ENCODE results near the gene WDR73.

DNA sequence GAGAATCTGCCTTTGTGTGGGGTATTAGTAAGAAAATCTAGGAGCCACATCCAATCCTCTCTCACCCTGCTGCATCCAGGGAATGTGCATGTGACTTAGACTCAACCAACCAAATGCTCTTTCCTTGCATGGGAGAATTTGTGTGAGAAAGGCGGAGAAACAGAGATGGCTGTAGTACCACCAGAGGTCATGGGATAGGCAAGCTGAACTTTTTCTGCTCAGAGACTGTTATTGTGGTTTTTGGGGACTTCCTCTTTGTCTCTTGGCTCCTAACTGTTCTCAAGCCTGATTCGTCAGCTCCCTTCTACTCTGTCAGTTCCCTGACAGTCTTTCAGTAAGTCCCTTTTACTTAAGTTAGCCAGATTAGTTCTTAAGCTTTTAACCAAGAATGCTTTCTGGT, 55.8 kb downstream of the WDR73 start:
- TF ChIP-seq POLR2A (IDR thresholded peaks at IDR 0.05): no peak
- TF ChIP-seq, protein P1, sequence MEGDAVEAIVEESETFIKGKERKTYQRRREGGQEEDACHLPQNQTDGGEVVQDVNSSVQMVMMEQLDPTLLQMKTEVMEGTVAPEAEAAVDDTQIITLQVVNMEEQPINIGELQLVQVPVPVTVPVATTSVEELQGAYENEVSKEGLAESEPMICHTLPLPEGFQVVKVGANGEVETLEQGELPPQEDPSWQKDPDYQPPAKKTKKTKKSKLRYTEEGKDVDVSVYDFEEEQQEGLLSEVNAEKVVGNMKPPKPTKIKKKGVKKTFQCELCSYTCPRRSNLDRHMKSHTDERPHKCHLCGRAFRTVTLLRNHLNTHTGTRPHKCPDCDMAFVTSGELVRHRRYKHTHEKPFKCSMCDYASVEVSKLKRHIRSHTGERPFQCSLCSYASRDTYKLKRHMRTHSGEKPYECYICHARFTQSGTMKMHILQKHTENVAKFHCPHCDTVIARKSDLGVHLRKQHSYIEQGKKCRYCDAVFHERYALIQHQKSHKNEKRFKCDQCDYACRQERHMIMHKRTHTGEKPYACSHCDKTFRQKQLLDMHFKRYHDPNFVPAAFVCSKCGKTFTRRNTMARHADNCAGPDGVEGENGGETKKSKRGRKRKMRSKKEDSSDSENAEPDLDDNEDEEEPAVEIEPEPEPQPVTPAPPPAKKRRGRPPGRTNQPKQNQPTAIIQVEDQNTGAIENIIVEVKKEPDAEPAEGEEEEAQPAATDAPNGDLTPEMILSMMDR (IDR thresholded peaks at IDR 0.05): no peak

All from uterus (tissue), 2 donors.